Measurements from ENCODE around the gene ZNF568.

- no peak for TF ChIP-seq CTCF (conservative IDR thresholded peaks at IDR 0.05; ENCODE audit: low read depth, low read length)
- TF ChIP-seq EZH2 (IDR thresholded peaks at IDR 0.05; ENCODE audit: low read length, unreplicated experiment) = no peak
Measured at GRCh38 chr19:36986131-36986530, 70.0 kb downstream of the ZNF568 start.

Data from PC-3 (cell line).